OCI-LY7 (cell line): Measurements from ENCODE around the gene BMERB1. TPM values are rescaled to one million over a fixed set of nuclear protein-coding genes. Genes with fewer than 3 reads are reported as not detected.

Experiments used
- BruUV-seq: library from RNA; stranded (reverse); fragments of 400-500 nt; replicated peaks from 2 replicates; lab custom pipeline; 2021; lab: Mats Ljungman, UMichigan
- CTCF ChIA-PET: fragments of 300-600 bp; sonication (Branson Sonifier 250); formaldehyde crosslinking; loops from one replicate; lab custom pipeline; 2022; ENCODE audit warnings: antibody characterized with exemption; ENCODE audit not compliant: unreplicated experiment; lab: Charles Lee
- POLR2A ChIA-PET: fragments of 300-600 bp; sonication (Branson Sonifier 250); formaldehyde crosslinking; loops from one replicate; lab custom pipeline; 2022; ENCODE audit warnings: antibody characterized with exemption; lab: Charles Lee
- DNase-seq: peaks from one replicate; pipeline ENCODE4 v3.0.0-alpha.2; 2015; ENCODE audit warnings: low spot score
- H2AFZ ChIP-seq: fragments of 200-600 bp; sonication (generic), shearing (Covaris generic); 2 replicates; pipeline ENCODE4 v1.6.1; 2014; ENCODE audit warnings: mild to moderate bottlenecking, antibody characterized with exemption, low read length, moderate library complexity
- H3K27ac ChIP-seq: fragments of 200-600 bp; sonication (generic); 2 replicates; pipeline ENCODE4 v1.5.1; 2014; ENCODE audit warnings: mixed run types, low read depth, mild to moderate bottlenecking, moderate library complexity, low read length, inconsistent platforms; ENCODE audit not compliant: poor library complexity, severe bottlenecking
- H3K36me3 ChIP-seq: fragments of 200-600 bp; sonication (generic); 2 replicates; pipeline ENCODE4 v1.6.1; 2014; ENCODE audit warnings: mild to moderate bottlenecking, antibody characterized with exemption, low read length, moderate library complexity, mixed read lengths; ENCODE audit not compliant: insufficient read depth
- H3K4me1 ChIP-seq: fragments of 200-600 bp; sonication (generic); 2 replicates; pipeline ENCODE4 v1.5.1; 2014; ENCODE audit warnings: mild to moderate bottlenecking, low read length; ENCODE audit not compliant: insufficient read depth, poor library complexity, severe bottlenecking
- H3K4me2 ChIP-seq: fragments of 200-600 bp; sonication (generic); 2 replicates; pipeline ENCODE4 v1.6.1; 2014; ENCODE audit warnings: mild to moderate bottlenecking, low read length
- H3K4me3 ChIP-seq: fragments of 200-600 bp; sonication (generic); 2 replicates; pipeline ENCODE4 v1.5.1; 2014; ENCODE audit warnings: mild to moderate bottlenecking, low read depth, low read length; ENCODE audit not compliant: poor library complexity, severe bottlenecking
- H3K79me2 ChIP-seq: fragments of 200-600 bp; sonication (generic); 2 replicates; pipeline ENCODE4 v1.6.1; 2016; ENCODE audit warnings: low read depth, mild to moderate bottlenecking, low read length, moderate library complexity, mixed read lengths; ENCODE audit not compliant: insufficient read depth
- H3K9me2 ChIP-seq: fragments of 200-600 bp; sonication (generic); 2 replicates; pipeline ENCODE4 v1.6.1; 2016; ENCODE audit warnings: mild to moderate bottlenecking, low read length, mixed read lengths; ENCODE audit not compliant: insufficient read depth
- H3K9me3 ChIP-seq: fragments of 200-600 bp; sonication (generic); 2 replicates; pipeline ENCODE4 v1.6.1; 2014; ENCODE audit warnings: mild to moderate bottlenecking, mixed run types, low read length, mixed read lengths
- H4K20me1 ChIP-seq: fragments of 200-600 bp; sonication (generic); 2 replicates; pipeline ENCODE4 v1.6.1; 2014; ENCODE audit warnings: mild to moderate bottlenecking, antibody characterized with exemption, low read length, moderate library complexity, mixed read lengths; ENCODE audit not compliant: insufficient read depth
- CTCF ChIP-seq: fragments of 200-600 bp; sonication (generic); conservative IDR thresholded peaks from 2 replicates; pipeline ENCODE4 v1.5.1; 2014; ENCODE audit warnings: mild to moderate bottlenecking, antibody characterized with exemption, low read length, moderate library complexity, mixed read lengths
- EZH2phosphoT487 ChIP-seq: fragments of 200-600 bp; sonication (generic); IDR thresholded peaks from 2 replicates; pipeline ENCODE4 v1.6.1; 2018; ENCODE audit warnings: low read depth, borderline replicate concordance, mild to moderate bottlenecking, mixed run types, antibody characterized with exemption, low read length, moderate library complexity, mixed read lengths
- intact Hi-C: fragments of 100-400 bp; cut with micrococcal nuclease; formaldehyde crosslinking; loops from one replicate; pipeline ENCODE4 v1.10.0; 2022; ENCODE audit not compliant: unreplicated experiment
- total RNA-seq, 2 experiments: library from RNA; depleted of rRNA in 1 of 2; stranded (reverse); fragments of >200 nt in 1 of 2; shearing (Covaris generic) in 1 of 2; gene quantifications; 2 replicates each; pipeline ENCODE4 v1.2.3, GENCODE V29; 2014 to 2022

BMERB1 gene
- total RNA-seq, 2 experiments from 2014 or later: not detected

GRCh38 chr16:15559176-15559575 is 124.8 kb downstream of the BMERB1 start:
- intact Hi-C loops: no loop called here
- Histone ChIP-seq H3K9me2 (no peaks in the 10 kb centered on the region), H3K4me2 (no peak overlapping the region), H3K79me2 (no peaks in the 10 kb centered on the region), H3K36me3 (no peaks in the 10 kb centered on the region), H3K4me3 (no peak overlapping the region), H2AFZ (no peak overlapping the region), H3K9me3 (no peaks in the 10 kb centered on the region), H3K27ac (no peak overlapping the region), H3K4me1 (peaks cover 8% of the 10 kb centered on the region), H4K20me1 (no peaks in the 10 kb centered on the region)
- no peak for DNase-seq
- ChIA-PET CTCF (no interaction called here), POLR2A (no interaction called here)
- TF ChIP-seq CTCF: no peak
- no peak for TF ChIP-seq EZH2phosphoT487
- no TSS peak for BruUV-seq

- CTCF ChIA-PET: no interaction called here
- POLR2A ChIA-PET: interaction anchor here (0.6 to 0.7 kb wide), 2 partner anchors 92 to 510 kb away, joined by 3 to 4 read pairs; no protein-coding TSS in a partner anchor
- H2AFZ ChIP-seq: no peak overlapping the region
Observed at GRCh38 chr16:15564604-15565339, 130.4 kb downstream of the BMERB1 start.

More at GRCh38 chr16:15564604-15565339, 130.4 kb downstream of the BMERB1 start:
- Histone ChIP-seq H3K4me2 (no peak overlapping the region), H4K20me1 (no peaks in the 10 kb centered on the region), H3K79me2 (no peaks in the 10 kb centered on the region), H3K9me2 (no peaks in the 10 kb centered on the region), H3K9me3 (no peaks in the 10 kb centered on the region), H3K4me1 (peaks cover 9% of the 10 kb centered on the region), H3K36me3 (no peaks in the 10 kb centered on the region), H3K27ac (no peak overlapping the region), H3K4me3 (no peak overlapping the region)
- TF ChIP-seq CTCF (no peak), EZH2phosphoT487 (no peak)
- intact Hi-C loops: no loop called here
- DNase-seq: no peak
- no TSS peak for BruUV-seq
